Esophagus muscularis mucosa (tissue), 4 donors: Measurements from ENCODE around the gene NKX2-3. TPM values are rescaled to one million over a fixed set of nuclear protein-coding genes. Genes with fewer than 3 reads are reported as not detected.

ENCODE experiments used
- DNase-seq: peaks from one replicate; pipeline ENCODE4 v3.0.0-alpha.2; 2017; ENCODE audit errors: extremely low spot score
- H3K27ac ChIP-seq, 4 donors: fragments of 200-600 bp; sonication (generic); replicated peaks in 1 of 4; 1 replicate in 3 of 4; 2 replicates in 1 of 4; pipeline ENCODE4 v1.5.1; 2016 to 2019; ENCODE audit warnings: mild to moderate bottlenecking in 1 of 4
- H3K27me3 ChIP-seq, 4 donors: fragments of 200-600 bp; sonication (generic); one replicate each; pipeline versions ENCODE4 v1.5.1 to v1.6.0; 2016 to 2019
- H3K36me3 ChIP-seq, 4 donors: fragments of 200-600 bp; sonication (generic); one replicate each; pipeline ENCODE4 v1.5.1; 2016 to 2019
- H3K4me1 ChIP-seq, 4 donors: fragments of 200-600 bp; sonication (generic); one replicate each; pipeline ENCODE4 v1.5.1; 2016 to 2019
- H3K4me3 ChIP-seq, 4 donors: fragments of 200-600 bp; sonication (generic); 1 replicate in 2 of 4; 2 replicates in 2 of 4; pipeline ENCODE4 v1.5.1; 2016 to 2019; ENCODE audit warnings: mild to moderate bottlenecking in 4 of 4, moderate library complexity in 1 of 4
- H3K9me3 ChIP-seq, 4 donors: fragments of 200-600 bp; sonication (generic); 1 replicate in 3 of 4; 2 replicates in 1 of 4; pipeline ENCODE4 v1.5.1; 2016 to 2019
- CTCF ChIP-seq, 3 experiments: fragments of 200-600 bp in 2 of 3; fragments of 450-650 bp in 1 of 3; sonication (generic) in 2 of 3; IDR thresholded peaks; one replicate each; pipeline ENCODE4 v1.5.1; 2017 to 2019; ENCODE audit warnings: antibody characterized with exemption in 3 of 3, mild to moderate bottlenecking in 2 of 3, moderate library complexity in 1 of 3
- EP300 ChIP-seq: sonication (generic); formaldehyde crosslinking; IDR thresholded peaks from one replicate; pipeline ENCODE4 v1.6.1; 2017; ENCODE audit warnings: antibody characterized with exemption
- POLR2A ChIP-seq: fragments of 450-650 bp; IDR thresholded peaks from one replicate; pipeline ENCODE4 v1.6.1; 2017; ENCODE audit warnings: antibody characterized with exemption, moderate library complexity, mild to moderate bottlenecking, low read depth
- POLR2AphosphoS5 ChIP-seq, 2 donors: sonication (generic); formaldehyde crosslinking; IDR thresholded peaks; one replicate each; pipeline ENCODE4 v1.6.1; 2017; ENCODE audit warnings: antibody characterized with exemption in 2 of 2
- WGBS: methylation state at CpG from one replicate; pipeline ENCODE4 v1.1.5; 2018; 5-methylcytosine and 5-hydroxymethylcytosine counted together
- intact Hi-C: fragments of 100-400 bp; cut with DNase I; formaldehyde crosslinking; loops from one replicate; pipeline ENCODE4 v1.15.1; 2023
- total RNA-seq, 4 donors: library from RNA; depleted of rRNA; stranded (reverse); fragments of >200 nt; gene quantifications; one replicate each; pipeline versions ENCODE4 v1.1.0 to v1.2.1, GENCODE V29; 2016

The NKX2-3 gene
- total RNA-seq = under 1 TPM in 2 of 4 donors, not detected in 2; 0.19 to 0.34 TPM

GRCh38 chr10:99532687-99533495, at the start of gene NKX2-3:
TSS of gene NKX2-3 (plus strand) at chr10:99532942. CDS start at chr10:99533132, 190 bp downstream.
- Histone ChIP-seq H3K27me3 (peaks cover 13 to 100% (median 94%) of the 10 kb centered on the region in 4 donors), H3K4me1 (peaks cover 34 to 82% (median 67%) of the 10 kb centered on the region in 4 donors), H3K36me3 (no peaks in the 10 kb centered on the region), H3K9me3 (no peaks in the 10 kb centered on the region), H3K4me3 (peak within 1 kb of the TSS; percentile 24 to 39 (median 31)), H3K27ac (no peak within 1 kb of the TSS)
- WGBS = 4% methylated on average over 18 of the region's 51 CpGs
- TF ChIP-seq POLR2A (no peak), CTCF (IDR thresholded peaks at IDR 0.05) (no peak), POLR2AphosphoS5 (IDR thresholded peaks at IDR 0.05) (no peak), EP300 (no peak)
- intact Hi-C loops = no loop called here
- DNase-seq = no peak

- DNase-seq = no peak
- H3K27ac ChIP-seq = no peak overlapping the region
- H3K4me1 ChIP-seq = no peaks in the 10 kb centered on the region
- TF ChIP-seq POLR2AphosphoS5 (IDR thresholded peaks at IDR 0.05) (no peak), EP300 (no peak), POLR2A (no peak), CTCF (IDR thresholded peaks at IDR 0.05) (no peak)
- H3K27me3 ChIP-seq = peaks cover 0 to 61% (median 0%) of the 10 kb centered on the region in 4 donors
- H3K4me3 ChIP-seq = no peak overlapping the region
- intact Hi-C loops = no loop called here
- no peaks in the 10 kb centered on the region for H3K36me3 ChIP-seq
- WGBS = 71% methylated on average over 27 of the region's 27 CpGs
- H3K9me3 ChIP-seq = no peaks in the 10 kb centered on the region
Observed at GRCh38 chr10:99484626-99485581, 47.8 kb upstream of the NKX2-3 start.

- Histone ChIP-seq H3K9me3 (no peaks in the 10 kb centered on the region), H3K27me3 (peaks cover 0 to 71% (median 0%) of the 10 kb centered on the region in 4 donors), H3K36me3 (no peaks in the 10 kb centered on the region), H3K4me1 (no peaks in the 10 kb centered on the region), H3K4me3 (no peak overlapping the region), H3K27ac (no peak overlapping the region)
- intact Hi-C loops = no loop called here
- TF ChIP-seq CTCF (IDR thresholded peaks at IDR 0.05) (no peak), POLR2AphosphoS5 (IDR thresholded peaks at IDR 0.05) (no peak), EP300 (no peak), POLR2A (no peak)
- 81% methylated on average over 5 of the region's 5 CpGs for WGBS
- no peak for DNase-seq
Observed at GRCh38 chr10:99487125-99487807, 45.5 kb upstream of the NKX2-3 start.

GRCh38 chr10:99489271-99489670, 43.5 kb upstream of the NKX2-3 start:
- 68% methylated on average over 3 of the region's 3 CpGs for WGBS

More at GRCh38 chr10:99489271-99489670, 43.5 kb upstream of the NKX2-3 start:
- no peak for DNase-seq
- no peak overlapping the region for H3K4me3 ChIP-seq
- no peak overlapping the region for H3K27ac ChIP-seq
- no peaks in the 10 kb centered on the region for H3K4me1 ChIP-seq
- TF ChIP-seq POLR2AphosphoS5 (IDR thresholded peaks at IDR 0.05) (no peak), POLR2A (no peak), CTCF (IDR thresholded peaks at IDR 0.05) (no peak), EP300 (no peak)
- H3K36me3 ChIP-seq = no peaks in the 10 kb centered on the region
- intact Hi-C loops = no loop called here
- peaks cover 0 to 64% (median 0%) of the 10 kb centered on the region in 4 donors for H3K27me3 ChIP-seq
- no peaks in the 10 kb centered on the region for H3K9me3 ChIP-seq
